LoVo (cell line): ENCODE data around the gene TAB3.

Source experiments
- DNase-seq: peaks from one replicate; pipeline ENCODE4 v3.0.0-alpha.2; 2016; ENCODE audit warnings: low spot score

The TAB3 gene, protein sequence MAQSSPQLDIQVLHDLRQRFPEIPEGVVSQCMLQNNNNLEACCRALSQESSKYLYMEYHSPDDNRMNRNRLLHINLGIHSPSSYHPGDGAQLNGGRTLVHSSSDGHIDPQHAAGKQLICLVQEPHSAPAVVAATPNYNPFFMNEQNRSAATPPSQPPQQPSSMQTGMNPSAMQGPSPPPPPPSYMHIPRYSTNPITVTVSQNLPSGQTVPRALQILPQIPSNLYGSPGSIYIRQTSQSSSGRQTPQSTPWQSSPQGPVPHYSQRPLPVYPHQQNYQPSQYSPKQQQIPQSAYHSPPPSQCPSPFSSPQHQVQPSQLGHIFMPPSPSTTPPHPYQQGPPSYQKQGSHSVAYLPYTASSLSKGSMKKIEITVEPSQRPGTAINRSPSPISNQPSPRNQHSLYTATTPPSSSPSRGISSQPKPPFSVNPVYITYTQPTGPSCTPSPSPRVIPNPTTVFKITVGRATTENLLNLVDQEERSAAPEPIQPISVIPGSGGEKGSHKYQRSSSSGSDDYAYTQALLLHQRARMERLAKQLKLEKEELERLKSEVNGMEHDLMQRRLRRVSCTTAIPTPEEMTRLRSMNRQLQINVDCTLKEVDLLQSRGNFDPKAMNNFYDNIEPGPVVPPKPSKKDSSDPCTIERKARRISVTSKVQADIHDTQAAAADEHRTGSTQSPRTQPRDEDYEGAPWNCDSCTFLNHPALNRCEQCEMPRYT

DNA sequence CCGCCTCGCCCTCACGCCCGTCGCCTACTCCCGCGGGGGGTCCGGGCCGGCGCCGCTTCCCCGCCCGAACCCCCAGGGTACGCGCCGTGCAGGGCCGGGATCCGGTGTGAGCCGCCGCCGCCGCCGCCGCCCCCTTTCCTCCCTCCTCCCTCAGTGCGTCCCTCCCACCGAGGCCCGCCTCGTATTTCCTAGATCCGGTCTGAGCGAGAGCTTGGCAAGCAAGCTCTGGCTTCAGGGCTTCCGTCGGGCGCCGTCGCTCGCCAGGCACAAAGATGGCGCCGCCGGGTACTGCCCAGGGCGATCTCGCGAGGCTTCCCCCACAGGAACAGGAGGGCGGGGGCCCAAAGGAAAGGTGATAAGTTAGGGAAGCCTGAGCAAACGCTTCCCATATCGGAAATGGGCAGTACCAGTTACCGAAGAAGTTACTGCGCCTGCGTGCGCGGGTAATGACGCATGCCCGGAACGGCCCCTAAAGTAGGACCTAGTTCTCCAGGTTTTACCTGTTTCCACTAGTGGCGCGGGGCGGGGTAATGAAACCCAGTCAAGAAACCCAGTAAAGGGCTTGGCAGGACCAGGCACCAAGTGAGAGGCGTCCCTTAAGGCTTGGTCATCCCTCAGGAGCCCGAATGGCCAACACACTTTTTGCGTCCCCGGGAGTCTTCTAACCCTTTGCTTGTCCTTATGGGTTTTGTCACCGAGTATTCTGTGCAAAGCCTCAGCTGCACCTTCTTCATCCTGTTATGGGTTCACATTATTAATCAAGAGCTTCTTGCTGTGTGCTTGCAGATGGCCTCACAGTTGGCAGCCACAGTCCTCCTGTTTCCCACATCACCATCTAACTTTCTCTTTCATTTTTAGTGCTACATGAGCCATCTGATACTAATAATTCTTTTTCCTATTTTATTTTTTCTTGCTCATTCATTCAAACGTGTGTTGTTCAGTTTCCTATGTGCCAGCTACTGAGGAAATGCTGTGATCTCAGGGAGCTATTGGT is at the start of gene TAB3:
Gene TAB3, minus strand, starts transcription at position 108 of the 994 bp plus-strand sequence. CDS start 29,666 bp downstream, outside the sequence.
- peak; percentile 89 for DNase-seq

DNA sequence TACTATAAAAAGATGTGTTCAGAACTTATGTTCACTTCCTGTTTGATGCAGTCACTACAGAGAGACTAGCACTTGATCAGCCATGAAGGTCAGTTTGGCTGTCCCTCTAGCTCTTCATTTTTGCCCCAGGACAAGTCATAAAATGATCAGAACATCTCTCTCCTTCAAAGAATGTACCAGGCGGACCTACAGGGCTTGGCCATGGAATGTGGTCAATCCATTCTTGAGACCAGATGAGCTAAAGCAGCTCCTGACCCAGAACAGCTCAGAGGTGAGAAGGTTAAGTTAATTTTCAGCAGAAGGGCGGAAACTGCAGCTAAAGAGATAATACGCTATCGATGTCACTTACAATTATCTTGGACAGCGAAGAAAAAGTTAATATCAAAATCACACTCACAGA is 49.2 kb upstream of the TAB3 start:
- no peak for DNase-seq

DNA sequence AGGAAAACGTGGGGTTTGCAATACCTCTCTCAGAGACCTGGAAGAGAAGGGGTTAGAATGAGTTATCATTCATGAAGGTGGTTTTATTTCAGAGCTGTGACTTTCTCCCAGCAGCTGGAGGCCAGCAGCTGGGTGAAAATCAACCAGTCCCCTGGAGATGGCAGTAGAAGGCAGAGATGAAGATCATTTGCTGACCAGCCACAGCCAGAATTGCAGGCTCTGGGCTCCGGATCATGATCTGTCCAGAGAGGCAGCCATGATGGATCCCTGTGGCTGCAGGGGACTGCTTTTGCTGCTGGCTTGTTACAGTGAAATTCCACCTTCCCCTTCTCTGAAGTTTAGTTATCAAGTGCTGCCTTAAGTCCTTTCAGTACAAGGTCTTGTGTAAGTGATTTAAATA is 46.9 kb upstream of the TAB3 start:
- no peak for DNase-seq

DNA sequence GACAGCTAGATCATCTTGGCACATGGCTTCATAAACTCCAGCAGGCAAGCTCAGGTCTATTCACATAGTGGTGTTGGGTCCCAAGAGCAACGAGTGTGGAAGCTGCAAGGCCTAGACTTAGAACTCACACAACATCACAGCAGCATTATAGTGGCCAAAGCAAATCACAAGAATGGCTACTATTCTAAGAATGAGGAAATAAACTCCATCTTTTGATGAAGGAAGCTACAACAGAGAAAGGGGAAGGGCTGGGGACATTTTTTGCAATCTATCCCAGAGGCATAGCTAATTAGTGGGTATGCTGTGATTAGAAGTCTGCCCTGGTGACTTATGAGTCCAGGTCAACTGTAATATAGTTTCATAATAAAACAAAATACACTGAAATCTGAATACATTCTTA is 42.9 kb upstream of the TAB3 start:
- DNase-seq, result no peak

DNA sequence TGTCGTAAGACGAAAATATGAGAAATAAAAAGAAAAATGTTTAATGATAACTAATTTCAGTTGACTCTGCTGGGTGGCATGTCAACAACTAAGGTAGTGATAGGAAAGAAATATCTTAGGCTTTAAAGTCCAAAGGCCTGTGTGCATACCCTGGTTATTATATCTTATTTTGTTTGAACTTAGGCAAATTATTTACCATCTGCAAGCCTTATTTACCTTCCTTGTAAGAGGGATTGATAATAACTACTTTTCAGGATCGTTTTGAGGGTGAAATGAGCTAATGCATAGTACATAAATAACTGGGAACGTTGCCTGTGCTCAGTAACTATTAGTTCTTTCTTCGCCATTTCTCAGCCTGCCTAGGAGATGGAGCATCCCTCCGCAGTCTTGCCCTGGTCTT is 41.6 kb upstream of the TAB3 start:
- no peak for DNase-seq

DNA sequence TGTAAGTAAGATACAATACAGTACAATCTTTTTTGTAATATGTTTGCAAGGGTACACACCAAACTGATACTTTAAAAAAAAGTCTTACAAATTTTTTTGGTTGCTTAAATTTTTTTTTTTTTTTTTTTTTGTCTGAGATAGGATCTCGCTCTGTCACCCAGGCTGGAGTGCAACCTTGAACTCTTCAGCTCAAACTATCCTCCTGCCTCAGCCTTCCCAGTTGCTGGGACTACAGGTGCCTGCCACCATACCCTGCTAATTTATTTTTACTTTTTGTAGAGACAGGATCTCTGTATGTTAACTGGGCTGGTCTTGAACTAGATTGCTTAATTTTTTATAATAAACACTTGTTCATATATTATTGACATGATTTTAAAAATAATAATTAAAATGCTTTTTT is 41.1 kb upstream of the TAB3 start:
- DNase-seq, result no peak

DNA sequence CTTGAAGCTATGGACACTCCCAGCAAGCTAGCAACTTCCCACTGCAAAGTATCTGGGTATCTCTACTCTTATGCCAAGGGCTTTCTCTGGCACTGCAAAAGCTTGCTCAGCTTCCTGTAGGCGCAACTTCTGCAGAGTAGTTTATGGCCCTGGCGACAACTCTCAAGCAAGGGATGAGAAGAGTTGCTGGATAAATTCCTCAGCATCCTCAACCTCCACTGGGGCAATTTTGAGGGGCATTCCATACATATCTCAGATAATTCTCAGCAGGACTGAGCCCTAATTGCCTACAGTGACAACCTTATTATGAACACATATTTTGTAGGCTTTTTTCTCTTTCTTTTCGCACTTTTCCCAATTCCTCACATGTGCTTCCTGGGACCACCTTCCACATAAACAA is 31.2 kb upstream of the TAB3 start:
- no peak for DNase-seq

DNA sequence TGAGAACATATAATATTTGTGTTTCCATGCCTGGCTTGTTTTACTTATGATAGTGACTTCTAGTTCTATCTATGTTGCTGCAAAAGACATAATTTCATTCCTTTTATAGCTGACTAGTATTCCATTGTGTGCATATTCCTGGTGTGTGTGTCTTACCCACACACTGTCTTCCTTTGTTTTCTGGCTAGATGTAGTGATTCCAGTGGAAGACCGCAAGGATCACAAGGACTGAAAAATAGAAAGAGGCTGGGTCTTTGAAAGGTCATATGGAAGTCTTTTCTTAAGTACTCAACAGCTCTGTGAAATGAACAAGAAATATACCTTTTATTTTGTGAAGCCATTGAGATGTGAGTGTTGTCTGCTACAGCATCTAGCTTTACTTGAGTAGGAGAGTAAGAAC is 29.4 kb upstream of the TAB3 start:
- DNase-seq, result no peak

DNA sequence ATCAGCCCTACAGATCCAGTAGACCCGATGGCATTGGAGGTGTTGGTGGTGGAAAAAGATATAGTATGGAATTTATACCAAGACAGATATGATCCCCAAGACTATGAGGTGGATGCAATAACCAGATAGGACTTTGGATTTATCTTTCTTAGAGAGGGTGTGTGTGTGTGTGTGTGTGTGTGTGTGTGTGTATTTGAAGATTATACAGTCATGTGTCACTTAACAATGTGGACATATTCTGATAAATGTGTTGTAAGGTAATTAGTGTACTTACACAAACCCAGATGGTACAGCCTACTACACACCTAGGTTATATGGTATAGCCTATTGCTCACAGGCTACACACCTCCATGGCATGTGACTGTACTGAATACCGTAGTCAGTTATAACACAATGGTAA is 24.4 kb upstream of the TAB3 start:
- no peak for DNase-seq

DNA sequence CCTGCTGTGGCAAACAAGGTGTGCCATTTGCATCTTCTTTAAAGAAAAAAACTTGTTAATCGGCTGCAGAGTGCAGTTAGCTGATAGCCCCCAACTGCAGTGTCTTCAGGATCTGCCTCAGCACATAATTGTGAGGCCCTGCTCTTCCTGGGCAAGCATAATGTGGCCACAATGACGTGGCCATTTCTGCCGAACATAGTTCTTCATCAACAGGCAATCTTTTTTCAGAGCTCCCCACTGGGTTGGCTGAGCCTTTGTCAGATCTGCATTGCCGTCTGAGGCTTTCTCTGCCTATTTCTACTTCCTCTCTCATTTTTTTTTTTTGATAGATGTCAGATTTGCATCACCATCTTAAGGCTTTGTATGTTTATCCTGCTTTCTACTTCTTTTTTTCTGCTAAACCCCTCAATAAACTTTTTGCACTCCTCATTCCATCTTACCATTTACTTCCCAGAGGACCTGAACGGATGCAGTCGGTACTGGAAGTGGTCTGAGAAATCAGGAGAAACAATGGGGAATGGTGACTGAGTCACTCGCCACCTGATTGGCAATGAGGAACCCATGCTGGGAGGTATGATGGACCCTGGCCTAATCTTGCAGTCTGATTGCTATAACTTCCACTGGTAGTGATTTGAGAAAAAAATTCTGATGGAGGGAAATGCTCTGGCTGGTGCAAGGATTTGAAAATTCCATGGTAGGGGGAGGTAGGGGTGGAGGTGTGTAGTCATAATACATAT is 21.2 kb upstream of the TAB3 start:
- no peak for DNase-seq

DNA sequence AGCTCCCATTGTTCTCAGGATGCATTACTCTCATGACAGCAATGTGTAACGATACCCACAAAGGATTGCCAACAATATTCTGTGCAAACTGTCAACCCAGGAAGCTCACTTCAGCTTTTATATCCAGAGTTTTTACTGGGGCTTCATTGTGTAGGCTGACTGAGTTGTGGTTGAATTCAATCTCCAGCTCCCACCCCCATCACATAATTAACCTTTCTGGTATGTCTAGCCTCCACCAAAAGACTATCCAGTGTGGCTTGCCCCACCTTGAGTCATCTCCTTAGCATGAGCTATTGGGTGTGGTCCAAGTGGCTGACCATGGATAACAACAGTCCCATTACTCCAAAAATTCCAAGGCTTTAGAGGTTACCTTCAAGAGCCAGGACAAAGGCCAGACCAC is 17.7 kb upstream of the TAB3 start:
- DNase-seq, result peak; percentile 23

DNA sequence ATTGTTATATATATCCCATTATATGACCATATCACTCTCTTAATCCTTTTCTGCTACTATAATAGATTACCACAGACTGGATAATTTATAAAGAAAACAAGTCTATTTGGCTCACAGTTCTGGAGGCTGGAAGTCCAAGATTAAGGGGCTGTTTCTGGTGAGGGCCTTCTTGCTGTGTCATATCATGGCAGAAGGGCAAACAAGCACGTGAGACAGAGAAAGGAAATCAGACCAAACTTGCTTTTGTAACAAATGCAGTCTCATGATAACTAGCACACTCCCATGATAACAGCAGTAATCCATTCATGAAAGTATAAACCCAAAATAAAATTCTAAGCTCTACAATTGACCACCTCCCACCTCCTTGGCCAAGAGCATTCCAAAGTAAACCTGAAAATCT is 16.3 kb upstream of the TAB3 start:
- DNase-seq, result no peak

DNA sequence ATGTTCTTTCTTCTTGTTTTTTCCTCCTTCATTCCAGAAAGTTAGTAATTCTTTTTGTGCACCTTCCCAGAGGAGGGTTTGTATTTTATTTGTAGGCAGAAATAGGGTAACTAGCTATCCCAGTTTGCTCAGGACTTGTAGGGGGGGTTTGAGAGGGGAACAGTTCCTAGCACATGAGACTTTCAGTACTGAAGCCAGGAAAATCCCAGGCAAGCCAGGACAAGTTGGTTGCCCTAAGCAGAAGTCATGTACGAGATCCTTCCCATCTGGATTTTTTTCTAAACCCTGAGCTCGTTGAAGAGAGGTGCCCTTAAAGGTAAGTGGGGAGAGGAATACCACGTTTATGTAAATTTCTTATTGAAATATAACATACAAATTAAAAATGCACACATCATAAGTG is 15.6 kb upstream of the TAB3 start:
- DNase-seq, result no peak

DNA sequence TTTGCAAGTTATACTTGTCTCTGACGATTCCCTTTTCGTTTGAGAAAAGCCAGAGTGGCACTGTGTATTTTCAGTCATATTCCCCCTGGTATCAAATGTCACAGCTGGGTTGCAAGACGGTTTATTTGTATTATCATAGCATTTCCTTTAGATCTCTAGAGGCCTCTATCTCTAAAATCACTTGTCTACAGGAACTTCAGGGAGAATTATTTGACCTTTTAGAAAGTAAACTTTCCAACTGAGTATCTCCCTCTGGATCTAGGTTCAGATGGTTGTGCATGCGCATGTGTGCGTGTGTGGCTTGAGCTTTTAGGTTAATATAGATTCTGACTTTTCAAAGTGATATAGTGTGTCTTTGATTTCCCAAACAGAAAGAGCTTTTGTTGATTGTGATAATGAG is 15.1 kb upstream of the TAB3 start:
- no peak for DNase-seq

DNA sequence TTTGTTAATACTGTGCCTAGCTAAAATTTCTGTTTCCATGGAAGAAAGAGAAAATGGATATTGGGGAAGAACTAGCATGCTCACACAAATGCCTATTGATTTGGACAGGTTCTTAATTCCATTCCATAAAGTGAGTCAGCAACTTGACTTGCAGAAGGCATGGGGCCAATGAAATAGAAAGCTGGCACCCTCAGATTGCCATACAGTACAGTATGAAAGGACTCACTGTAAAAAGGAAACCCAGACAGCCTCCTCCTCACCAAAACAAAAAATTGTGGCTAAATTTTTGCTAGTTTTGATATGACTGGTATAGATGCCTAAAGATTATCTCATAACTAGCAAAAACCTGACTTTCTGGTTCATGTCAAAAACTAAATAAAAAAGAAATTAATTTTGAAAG is 11.2 kb upstream of the TAB3 start:
- no peak for DNase-seq

DNA sequence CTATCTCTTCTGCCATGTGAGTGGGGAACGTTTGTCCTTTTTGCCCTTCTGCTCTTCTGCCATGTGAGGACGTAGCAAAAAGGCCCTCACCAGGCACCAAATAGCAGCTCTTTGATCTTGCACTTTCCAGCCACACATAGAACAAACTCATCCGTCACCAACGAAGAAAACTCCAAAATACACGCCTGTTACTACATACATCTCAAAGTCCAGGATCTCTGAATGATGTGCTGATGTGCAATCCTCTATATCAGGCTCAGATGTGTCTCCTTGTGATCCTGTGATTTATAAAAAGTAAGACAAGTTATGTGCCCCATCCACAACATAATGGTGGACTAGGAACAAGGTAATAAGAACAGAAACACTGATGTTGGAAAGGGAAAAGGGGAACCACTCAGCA is 9.8 kb upstream of the TAB3 start:
- DNase-seq, result no peak

DNA sequence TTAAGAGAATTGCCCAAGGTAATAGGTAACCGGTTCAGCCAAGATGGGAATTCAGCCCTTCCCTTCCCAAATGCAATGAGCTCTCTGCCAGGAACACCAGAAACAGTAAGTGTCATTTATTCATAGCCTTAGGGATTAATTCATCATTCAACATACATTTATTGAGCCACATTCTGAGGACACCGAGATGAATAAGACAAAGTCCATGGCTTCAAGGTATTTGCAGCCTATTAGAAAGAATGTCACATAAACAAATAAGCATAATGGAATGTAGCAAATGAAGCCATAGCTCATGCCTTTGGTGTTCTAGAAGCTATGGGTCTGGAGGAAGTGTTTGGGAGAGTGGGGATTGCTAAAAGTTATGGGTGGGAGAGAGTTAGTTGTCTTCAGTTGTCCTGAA is 6.3 kb upstream of the TAB3 start:
- no peak for DNase-seq

DNA sequence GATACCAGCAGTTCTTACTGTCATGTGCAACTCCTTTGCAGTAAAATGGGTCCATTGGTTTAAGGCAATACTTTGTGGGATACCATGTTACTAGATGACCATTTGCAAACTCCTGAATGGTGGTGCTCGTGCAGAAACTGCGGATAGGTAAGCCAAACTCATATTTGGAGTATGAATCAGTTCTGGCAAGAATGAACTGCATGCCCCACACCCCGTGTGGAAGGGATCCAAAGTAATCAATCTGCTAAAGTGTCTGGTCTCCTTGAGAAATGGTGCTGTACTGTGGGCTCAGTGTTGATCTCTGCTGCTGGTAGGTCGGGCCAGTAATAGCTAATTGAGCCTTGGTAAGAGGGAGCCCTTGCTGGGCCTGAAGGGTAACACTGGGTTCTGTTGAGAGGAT is 4.2 kb upstream of the TAB3 start:
- no peak for DNase-seq

DNA sequence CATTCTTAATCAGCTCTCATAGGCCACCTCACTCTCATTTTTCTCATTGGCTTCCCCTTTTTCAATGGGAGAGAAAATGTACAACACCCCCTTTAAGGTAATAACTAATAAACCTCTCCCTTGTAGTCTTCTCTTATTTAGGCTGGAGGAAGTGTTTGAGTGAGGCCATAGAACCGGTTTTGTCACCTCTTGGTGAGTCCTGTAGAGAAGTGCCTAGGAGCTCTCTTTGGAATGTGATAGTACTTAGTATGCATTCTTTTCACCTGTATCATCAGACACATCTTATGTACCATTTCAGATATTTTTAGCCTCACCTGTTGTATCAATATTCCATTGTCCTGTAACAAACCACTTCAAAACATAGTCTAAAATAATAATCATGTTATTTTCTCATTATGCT is 3.5 kb upstream of the TAB3 start:
- peak; percentile 24 for DNase-seq

DNA sequence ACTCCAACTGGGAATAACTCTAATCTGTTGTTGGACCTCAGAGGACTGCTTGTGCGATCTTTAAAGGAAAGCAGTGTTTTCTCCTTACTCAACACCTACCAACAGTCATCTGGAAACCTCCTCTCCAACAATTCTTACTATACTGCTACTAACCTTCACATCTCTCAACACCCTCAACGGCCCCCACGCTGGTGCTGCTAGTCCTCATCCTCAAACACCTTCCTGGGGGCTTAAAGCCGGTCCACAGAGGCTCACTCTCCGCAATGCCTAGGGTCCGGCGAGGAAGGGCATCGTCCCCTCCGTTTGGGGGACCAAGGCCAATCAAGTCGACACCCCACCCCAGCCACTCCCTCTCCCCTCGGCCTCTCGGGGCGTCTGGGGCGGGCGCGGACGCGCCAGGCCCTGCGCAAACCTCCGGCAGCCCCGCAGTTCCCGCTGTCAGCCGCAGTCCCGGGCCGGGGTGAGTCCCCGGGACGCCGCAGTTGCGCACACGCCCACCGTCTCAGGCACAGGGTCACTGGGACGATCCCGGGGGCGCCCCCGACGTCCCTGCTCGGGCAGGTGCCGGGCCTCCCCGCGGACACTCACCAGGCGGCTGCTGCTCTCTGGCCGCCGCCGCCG is 418 bp downstream of the TAB3 start:
- DNase-seq, result no peak

DNA sequence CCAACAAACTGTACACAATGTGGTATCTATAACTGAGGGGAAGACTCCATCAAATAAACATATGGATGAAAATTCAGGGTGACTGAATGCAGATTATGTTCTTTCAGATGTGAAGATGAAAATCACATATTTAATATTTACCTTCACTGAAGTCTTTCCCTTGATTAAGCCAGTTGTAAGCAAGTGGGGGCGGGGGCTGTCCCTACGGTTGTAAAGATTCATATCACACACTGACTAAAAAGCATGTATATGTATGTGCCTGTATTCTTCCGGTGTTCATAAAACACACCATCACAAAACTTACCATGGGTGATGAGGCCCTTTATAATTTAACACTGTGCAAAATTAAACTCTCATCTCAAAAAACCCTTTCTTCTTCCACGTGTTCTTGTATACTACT is 1.3 kb downstream of the TAB3 start:
- DNase-seq, result no peak
